Umbilical cord (tissue), 2 donors: ENCODE results near the gene ATP6V1E1. TPM values are rescaled to one million over a fixed set of nuclear protein-coding genes. Genes with fewer than 3 reads are reported as not detected.

Source experiments
- DNase-seq: peaks from one replicate; pipeline ENCODE4 v3.0.0-alpha.2; 2015; ENCODE audit warnings: low spot score
- total RNA-seq: library from RNA; depleted of rRNA; stranded (reverse); fragments of >200 nt; gene quantifications from one replicate; pipeline ENCODE4 v1.2.3, GENCODE V29; 2014; ENCODE audit warnings: low replicate concordance; ENCODE audit not compliant: insufficient read depth

The ATP6V1E1 gene
- total RNA-seq, 1 donor from 2014 or later, result 80.7 TPM

DNA sequence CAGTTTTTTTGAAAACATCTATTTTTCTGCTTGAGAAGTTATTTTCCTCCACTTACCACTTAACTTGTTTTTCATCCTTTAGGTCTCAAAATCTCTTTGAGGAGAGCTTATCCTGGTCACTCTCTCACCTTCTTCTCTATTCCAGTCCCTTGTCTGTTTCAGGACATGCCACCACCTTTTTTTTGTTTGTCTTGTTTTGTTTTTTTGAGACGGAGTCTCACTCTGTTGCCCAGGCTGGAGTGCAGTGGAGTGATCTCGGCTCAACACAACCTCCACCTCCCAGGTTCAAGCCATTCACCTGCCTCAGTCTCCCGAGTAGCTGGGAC is 5.4 kb upstream of the ATP6V1E1 start:
- DNase-seq, result no peak

- DNase-seq, result peak; percentile 86
Measured at GRCh38 chr22:17633217-17633997, 4.9 kb upstream of the ATP6V1E1 start.

GRCh38 chr22:17631076-17631565 is 2.6 kb upstream of the ATP6V1E1 start:
- DNase-seq, result no peak

DNA sequence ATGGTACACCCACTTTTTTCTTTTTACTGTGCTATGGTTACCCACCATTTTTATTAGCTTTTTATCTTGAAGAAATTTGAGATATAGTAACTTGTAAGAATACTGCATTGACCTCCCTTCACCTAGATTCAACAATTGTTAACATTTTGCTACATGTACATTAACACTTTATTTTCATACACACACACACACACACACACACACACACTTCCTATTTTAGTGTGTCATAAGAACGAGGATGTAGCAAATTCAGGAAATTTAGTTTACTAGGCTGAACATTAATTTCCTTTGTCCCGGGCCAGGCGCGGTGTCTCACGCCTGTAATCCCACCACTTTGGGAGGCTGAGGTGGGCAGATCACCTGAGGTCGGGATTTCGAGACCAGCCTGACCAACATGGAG is 1.1 kb upstream of the ATP6V1E1 start:
- no peak for DNase-seq

GRCh38 chr22:17629173-17629489 is 582 bp upstream of the ATP6V1E1 start:
- no peak for DNase-seq

- DNase-seq, result no peak
Measured at GRCh38 chr22:17627961-17628405, 566 bp downstream of the ATP6V1E1 start.

DNA sequence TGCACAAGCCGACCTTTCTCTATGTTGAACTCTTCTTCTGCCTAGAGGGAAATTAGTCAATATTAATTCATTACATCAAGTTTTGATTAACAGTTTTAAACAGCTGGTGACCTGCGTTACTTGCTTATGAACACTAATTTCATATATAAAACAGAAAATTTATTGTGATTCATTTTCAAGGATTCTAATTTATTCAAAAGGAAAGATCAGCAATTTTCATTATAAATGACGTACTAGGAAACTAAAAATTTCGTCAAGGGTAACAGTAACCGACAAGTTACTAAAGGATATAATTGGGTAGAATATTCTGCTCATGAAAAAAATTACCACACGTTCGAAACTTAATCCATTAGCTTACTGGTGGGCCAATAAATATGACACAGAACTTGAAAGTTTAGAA is 15.3 kb downstream of the ATP6V1E1 start:
- no peak for DNase-seq

- no peak for DNase-seq
Measured at GRCh38 chr22:17612057-17612456, 16.5 kb downstream of the ATP6V1E1 start.

GRCh38 chr22:17607891-17608521 is 20.5 kb downstream of the ATP6V1E1 start:
- DNase-seq, result no peak

DNA sequence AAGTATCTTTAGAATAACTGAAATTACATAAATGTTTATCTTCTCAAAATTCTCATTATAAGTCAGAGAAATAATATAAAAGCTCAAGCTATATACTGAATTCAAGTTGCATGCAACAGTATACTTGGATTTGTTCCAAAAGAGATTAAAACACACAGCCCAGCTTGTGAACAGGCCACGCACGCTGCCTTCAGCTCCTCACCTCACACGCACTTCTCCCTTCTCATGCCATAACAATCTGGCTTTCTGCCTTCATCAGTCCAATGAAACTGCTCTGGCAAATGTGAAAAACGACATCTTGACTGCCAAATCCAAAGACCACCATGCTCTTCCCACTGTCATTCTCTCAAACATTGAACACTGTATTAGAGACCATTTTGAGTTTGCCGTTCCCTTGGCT is 22.1 kb downstream of the ATP6V1E1 start:
- DNase-seq, result peak; percentile 23

GRCh38 chr22:17603668-17604067 is 24.9 kb downstream of the ATP6V1E1 start:
- no peak for DNase-seq

DNA sequence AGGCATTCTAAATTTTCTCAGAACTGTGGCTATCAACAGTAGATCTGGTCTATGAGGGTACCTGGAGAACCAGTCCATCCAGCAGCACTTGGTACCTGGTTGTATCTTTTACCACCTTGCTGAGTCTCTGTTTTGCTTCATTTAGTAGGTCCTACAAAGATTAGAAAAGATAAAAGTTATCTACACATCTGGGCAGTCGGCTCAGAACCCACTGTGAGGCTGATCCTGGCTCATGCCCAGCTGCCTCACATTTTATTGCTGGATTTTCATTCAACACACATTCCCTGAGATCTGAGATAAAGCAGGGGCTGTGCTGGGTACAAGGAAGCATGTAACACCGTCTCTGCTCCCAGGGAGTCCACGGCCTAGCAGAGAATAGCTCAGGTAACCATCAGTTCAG is 27.5 kb downstream of the ATP6V1E1 start:
- DNase-seq, result peak; percentile 59

- no peak for DNase-seq
Measured at GRCh38 chr22:17598318-17598717, 30.2 kb downstream of the ATP6V1E1 start.

- no peak for DNase-seq
Measured at GRCh38 chr22:17597217-17597616, 31.3 kb downstream of the ATP6V1E1 start.

- DNase-seq, result no peak
Measured at GRCh38 chr22:17596226-17596625, 32.3 kb downstream of the ATP6V1E1 start.

DNA sequence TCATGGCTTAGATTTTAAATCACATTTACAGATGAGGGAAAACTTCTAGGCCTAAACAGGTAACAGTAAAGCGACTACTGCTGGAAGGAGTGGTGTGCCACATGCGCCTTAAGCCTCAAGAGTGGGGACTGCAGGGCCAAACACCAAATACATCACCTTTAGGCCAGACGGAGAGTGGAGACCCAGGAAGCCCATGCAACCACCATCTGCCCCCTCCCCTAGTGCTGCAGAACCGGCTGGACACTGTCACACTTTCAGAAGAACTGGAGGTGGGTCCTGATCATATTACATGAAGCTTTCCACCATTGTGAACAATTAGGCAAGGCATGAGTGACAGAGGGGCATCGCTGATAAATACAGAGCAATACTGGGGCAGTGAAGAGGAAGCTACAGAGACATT is 36.3 kb downstream of the ATP6V1E1 start:
- no peak for DNase-seq

GRCh38 chr22:17590586-17590985 is 38.0 kb downstream of the ATP6V1E1 start:
- no peak for DNase-seq

- DNase-seq, result no peak
Measured at GRCh38 chr22:17589810-17590375, 38.7 kb downstream of the ATP6V1E1 start.

DNA sequence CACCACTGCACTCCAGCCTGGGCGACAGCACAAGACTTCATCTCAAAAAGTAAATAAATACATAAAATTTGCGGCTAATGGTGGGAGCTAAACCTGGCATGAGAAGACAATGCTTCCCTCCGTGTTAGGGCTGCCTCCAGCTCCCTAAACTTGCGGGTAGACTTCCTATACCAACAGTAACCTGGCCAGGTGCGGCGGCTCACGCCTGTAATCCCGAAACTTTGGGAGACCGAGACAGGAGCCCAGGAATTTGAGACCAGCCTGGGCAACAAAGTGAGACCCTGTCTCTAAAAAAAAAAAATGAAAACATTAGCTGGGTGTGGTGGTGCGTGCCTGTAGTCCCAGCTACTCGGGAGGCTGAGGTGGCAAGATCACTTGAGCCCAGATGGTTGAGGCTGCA is 39.9 kb downstream of the ATP6V1E1 start:
- DNase-seq, result no peak

- DNase-seq, result no peak
Measured at GRCh38 chr22:17587629-17588028, 40.9 kb downstream of the ATP6V1E1 start.

DNA sequence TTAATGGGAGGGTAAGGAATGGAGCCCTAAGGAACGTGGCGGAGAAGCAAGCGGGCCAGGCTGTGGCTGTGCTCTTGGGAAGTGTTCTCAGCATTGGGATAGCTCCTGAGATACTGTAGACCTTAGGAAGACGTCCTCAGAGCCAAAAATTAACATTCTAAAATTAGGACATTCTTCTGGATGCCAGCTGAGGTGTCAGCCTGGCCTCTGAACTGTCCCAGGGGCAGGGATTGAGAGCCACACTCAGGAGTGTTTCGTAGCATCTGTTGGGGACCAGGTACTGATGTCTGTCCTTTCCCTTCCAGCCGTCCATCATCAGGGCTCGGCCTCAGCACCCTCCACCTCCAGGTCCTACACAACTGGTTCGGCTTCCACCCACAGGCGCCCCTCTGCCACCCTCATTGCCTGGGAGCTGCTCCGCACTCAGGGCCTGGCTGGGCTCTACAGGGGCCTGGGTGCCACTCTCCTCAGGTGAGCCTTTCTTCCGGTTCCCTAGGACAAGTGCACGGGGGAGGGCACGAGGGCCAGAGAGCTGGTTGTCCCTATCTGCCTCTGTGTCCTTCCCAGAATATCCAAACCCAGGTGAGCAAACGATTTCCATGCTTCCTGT is 41.6 kb downstream of the ATP6V1E1 start:
- no peak for DNase-seq

- no peak for DNase-seq
Measured at GRCh38 chr22:17583151-17583550, 45.4 kb downstream of the ATP6V1E1 start.

GRCh38 chr22:17581631-17582030 is 46.9 kb downstream of the ATP6V1E1 start:
- DNase-seq, result no peak
